Sciatic nerve (tissue), 2 donors: Measurements from ENCODE around the gene SHF. TPM values are rescaled to one million over a fixed set of nuclear protein-coding genes. Genes with fewer than 3 reads are reported as not detected.
"Not testable (repeated sequence)": the region's sequence is repeated elsewhere in the genome, so short reads cannot be mapped to it uniquely, and the experiment has no call there.

Experiments
- ATAC-seq: fragments of 200-7000 bp; cut with Tn5 transposase; one replicate; pipeline ENCODE4 v1.9.1; 2020; ENCODE audit warnings: mild to moderate bottlenecking, moderate library complexity
- DNase-seq: peaks from one replicate; pipeline ENCODE4 v3.0.0-alpha.2; 2020; ENCODE audit warnings: low spot score
- intact Hi-C: fragments of 100-400 bp; cut with DNase I; formaldehyde crosslinking; loops from one replicate; pipeline ENCODE4 v1.14.2; 2022
- total RNA-seq: library from RNA; stranded (reverse); fragmentation: NEBNext Ultra II Directional; extraction: Animal tissue kit (Norgen Biotek cat#: 25700); gene quantifications from one replicate; pipeline ENCODE4 v1.2.1, GENCODE V29; 2021
- donor health status: DM: no; HTN: no; CAD: no.
- donor health status: DM: no; HTN: no; CAD: no.

Gene SHF
- total RNA-seq, 1 donor from 2014 or later = 15.4 TPM

DNA sequence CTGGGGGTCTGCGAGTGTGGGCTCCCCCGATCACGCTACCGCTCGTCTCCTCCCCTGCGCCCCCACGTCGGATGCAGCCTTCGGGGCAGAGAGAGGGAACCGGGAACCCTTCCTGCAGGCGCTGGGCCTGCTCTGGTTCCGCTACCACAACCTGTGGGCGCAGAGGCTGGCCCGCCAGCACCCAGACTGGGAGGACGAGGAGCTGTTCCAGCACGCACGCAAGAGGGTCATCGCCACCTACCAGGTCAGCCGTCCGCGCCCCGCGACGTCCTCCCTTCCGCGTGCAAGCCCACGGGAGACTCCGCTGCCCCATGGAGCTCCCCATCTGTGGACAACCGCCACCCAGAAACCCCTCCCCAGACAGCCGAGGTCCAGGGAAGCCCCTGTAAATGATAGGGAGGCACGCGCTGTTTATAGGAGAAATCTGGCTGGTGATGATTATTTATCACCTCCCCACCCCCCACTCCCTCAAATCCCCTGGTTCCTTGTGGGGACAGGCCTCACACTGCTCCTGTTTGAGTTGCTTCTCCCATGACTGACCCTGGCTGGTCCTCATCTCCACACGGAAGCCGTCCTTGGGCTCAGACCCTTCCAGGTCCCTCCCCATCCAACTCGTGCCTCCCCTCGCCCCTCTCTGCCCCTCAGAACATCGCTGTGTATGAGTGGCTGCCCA lies 51.9 kb downstream of the SHF start:
- DNase-seq, ATAC-seq, intact Hi-C loops: not testable (repeated sequence)

DNA sequence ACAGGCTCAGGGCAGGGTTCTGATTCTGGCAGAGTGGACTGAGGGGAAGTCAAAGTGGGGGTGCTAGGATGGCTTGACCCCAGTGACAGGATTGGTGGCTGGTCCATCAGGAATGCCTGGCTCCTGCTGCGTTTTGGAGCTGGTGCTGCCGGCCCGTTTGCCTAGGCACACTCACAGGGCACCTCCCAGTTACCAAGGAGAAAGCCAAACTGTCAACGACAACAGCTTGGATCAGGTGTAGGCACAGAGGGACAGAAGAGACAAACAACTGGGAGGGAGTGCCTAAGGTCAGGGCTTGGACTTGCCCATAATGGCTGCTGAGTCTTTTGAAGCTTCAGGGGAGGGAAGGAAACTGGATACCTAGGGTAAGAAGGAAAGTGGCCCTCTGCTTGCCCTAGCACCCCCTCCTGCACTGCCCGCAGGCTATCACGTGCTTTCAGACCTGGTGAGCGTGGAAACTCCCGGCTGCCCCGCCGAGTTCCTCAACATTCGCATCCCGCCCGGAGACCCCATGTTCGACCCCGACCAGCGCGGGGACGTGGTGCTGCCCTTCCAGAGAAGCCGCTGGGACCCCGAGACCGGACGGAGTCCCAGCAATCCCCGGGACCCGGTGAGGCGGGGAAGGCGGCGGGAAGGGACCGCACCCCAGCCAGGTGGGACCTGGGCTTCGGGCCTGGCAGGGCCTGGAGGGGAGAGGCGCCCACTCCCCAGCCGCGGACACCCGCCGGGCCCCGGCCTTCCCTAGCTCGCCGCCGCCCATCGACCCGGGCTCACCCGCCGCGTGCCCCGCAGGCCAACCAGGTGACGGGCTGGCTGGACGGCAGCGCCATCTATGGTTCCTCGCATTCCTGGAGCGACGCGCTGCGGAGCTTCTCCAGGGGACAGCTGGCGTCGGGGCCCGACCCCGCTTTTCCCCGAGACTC lies 52.8 kb downstream of the SHF start:
- intact Hi-C loops = no loop called here
- ATAC-seq = peak; percentile 29
- DNase-seq = no peak

DNA sequence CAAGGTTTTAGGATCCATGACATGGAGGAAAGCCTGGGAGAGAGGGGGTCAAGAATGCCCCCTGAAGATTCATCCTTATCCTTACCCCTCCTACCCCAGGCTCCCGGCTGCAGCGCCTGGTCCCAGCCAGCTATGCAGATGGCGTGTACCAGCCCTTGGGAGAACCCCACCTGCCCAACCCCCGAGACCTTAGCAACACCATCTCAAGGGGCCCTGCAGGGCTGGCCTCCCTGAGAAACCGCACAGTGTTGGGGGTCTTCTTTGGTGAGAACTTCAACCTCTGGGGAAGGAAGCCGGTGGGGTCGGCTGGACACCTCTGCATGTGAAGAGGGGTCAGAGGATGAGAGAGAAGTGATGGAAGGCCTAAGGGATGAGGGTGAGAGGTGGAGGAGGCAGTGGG lies 53.7 kb downstream of the SHF start:
- ATAC-seq (no peak), DNase-seq (no peak)
- intact Hi-C loops = no loop called here

DNA sequence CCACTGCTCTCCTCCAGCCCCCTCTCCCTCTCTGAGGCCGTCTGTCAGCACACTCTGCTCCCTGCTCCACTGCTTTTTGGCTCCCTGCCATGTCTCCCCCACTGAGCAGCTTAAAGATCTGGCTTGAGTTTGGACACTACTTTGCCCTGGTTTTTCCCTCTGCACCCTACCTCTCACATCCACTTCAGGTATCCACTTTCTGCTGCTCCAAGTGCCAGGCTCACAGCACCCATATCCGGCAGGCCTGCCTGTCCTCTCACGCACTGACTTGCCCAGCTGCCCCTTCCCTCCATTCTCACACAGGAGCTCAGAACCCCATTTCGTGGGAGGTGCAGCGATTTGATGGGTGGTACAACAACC lies 54.2 kb downstream of the SHF start:
- intact Hi-C loops = no loop called here
- DNase-seq (no peak), ATAC-seq (no peak)

DNA sequence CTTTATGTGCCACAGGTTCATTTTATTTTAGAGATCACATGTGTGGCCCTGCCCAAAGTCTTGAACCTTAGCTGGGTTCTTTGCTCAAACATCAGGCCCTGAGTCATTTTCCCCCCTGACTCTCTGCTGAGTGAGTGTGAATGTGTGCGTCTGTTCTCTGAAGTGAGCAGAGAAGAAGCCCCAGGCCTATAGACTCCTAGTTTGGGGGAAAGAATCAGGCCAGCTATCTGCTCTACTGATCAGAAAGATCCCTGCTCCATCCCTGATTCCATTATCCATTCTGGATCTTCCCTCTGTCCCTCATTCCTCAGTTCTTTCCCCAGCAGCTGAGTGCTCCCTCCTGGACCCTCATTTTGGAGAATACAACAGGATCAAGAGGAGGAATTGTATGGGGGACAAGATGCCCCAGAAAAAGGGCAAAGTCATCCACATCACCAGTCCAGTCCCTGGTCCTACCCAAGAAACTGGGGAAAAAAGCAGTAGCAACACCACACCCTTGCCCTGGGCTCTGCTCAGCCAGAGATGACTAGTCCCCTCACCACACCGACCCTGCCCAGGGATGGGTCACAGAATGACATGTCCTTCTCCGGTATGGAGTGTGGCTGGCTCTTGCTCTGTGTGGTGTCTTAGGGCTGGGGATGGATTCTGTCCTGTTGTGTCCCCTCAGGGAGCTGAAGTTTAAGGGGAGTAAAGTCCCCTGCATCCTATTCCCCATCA lies 54.8 kb downstream of the SHF start:
- DNase-seq (no peak), ATAC-seq (no peak)
- intact Hi-C loops = no loop called here

DNA sequence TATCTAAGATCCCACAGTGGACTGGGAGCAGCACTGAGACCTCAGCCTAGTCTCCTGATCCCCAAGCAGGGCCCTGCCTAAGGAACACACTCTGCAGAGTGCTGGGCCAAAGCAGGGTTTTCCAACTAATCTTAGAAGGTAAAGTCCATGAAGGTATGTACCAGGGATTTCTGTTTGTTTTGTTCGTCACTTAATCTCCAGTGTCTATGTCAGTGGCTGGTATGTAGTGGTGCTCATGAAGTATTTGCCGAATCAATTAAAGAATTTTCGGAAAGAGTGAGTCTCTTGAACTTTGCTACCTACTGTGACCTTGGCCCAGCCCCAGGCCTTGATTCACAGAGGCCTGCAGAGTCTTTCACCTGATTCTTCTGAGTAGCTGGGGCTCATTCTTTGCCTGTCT lies 56.3 kb downstream of the SHF start:
- intact Hi-C loops = no loop called here
- ATAC-seq (no peak), DNase-seq (no peak)

DNA sequence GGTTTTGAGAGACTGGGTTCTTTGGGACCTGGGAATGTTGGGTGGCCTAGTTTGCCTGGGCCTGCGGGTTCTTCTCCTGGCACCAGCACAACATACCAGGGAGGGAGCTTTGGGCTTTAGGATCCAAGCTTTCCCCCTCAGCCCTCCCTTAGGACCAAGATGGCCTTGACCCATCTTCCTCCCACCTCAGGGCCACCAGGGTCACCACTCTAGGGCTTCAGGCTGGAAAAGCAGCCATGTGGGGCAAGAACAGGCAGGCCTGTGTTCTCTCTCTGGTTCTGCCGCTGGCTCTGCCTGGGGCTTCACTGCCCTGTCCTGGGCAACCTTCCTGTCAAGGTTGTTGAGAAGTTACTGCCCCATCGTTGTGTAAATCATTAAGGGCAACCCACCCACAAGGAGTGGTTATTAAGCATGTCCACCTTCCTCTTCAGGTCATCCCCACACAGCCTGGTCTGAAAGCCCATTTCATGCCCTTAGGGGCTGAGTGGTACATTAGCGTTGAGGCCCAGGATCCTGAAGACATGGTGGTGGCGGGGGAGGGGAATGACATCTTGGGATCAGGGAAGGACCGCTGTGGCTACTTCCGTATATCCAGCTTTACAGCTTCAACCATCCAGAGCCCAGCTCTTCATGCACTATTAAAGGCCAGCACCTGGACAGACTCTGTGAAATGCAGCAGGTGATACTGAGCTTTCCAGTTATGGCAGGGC lies 57.3 kb downstream of the SHF start:
- ATAC-seq (no peak), DNase-seq (no peak)
- intact Hi-C loops = no loop called here

DNA sequence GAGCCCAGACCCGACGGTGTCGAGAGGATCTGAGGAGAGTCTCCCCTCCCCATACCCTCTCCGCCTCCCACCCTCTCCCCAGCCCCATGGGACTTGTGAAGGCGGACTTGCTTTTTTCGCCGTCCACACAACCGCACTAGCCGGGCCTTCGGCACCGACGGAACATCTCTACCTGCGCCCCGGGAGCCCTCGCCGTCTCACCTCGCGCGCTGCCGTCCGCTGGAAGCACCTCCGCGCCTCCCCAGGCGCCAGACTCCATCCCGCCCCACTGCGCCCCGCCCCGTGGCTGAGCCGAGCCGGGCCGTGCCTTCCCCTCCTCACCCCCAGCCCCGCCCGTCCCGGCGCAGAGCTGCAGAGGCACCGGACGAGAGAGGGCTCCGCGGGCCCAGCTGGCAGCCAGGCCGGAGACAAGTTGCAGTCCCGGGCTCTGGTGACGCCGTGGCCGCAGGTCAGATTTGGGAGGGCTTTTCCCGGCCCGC lies 58.1 kb downstream of the SHF start, which contains the start of the genes DUOX1 and DUOXA1:
TSS of gene DUOX1 (plus strand) at position 344 of the 479 bp plus-strand sequence. CDS start 1,973 bp downstream, outside the sequence.
TSS of gene DUOXA1 (minus strand) at position 229 of the 479 bp plus-strand sequence. CDS start 6,865 bp downstream, outside the sequence.
- peak; percentile 74 for DNase-seq
- peak; percentile 80 for ATAC-seq
- intact Hi-C loops = no loop called here

DNA sequence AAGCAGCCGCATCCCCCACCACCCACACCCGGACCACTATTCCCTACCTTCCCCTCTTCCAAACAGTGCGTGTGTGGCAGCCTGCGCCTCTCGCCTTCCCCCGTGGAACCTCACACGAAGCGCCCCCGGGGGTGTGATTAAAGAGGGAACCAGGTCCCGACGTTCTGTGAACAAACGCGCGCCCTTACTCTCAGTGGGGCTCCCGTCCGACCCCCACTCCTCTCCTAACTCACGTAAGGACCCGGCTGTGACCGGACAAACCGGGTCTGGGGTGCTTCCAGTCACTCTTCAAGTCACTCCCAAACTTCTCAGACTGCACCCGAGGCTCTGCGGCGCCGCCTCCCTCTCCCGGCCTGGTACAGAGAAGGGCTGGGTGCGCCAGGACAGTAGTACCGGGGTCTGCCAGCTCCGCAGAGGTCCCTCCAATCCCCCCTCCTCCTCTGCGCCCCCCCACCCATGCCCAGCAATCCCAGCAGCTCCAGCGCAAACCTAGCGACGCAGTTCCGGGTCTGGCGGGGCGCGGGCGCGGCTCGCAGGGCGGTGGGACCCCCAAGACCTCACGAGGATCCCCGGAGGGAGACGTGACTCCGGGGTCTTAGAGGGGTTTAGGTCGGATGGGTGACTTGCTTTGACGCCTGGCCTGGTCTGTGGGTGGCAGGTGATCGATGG lies 58.7 kb downstream of the SHF start:
- intact Hi-C loops = no loop called here
- ATAC-seq = peak; percentile 53
- DNase-seq = no peak

DNA sequence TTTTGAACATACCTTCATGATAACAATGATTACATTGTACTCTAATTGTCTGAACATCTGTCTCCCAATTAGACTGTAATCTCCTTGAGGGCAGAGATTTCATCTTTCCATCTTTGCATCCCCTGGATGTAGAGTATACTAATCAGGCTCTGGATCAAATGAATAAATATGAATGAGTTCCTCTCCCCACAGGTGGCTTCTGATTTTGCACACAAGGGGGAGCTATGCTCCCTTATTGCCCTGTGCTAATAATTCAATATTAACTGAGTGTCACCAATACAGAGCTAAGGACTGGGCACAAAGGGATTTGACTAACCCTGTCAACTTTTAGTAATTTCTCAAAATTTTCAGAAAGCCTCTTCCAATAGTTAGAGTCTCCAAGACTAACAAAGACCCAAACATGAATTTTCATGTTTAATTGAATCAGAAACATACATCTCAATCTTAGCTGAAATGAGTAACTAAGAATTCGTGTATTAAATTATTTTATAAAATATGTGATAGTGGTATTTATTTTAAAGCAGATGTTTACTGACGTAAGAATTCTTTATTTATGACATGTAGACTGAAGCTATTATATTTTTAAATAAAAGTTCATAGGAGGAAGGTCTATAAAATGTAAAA lies 61.1 kb downstream of the SHF start:
- ATAC-seq (no peak), DNase-seq (no peak)
- intact Hi-C loops = no loop called here

DNA sequence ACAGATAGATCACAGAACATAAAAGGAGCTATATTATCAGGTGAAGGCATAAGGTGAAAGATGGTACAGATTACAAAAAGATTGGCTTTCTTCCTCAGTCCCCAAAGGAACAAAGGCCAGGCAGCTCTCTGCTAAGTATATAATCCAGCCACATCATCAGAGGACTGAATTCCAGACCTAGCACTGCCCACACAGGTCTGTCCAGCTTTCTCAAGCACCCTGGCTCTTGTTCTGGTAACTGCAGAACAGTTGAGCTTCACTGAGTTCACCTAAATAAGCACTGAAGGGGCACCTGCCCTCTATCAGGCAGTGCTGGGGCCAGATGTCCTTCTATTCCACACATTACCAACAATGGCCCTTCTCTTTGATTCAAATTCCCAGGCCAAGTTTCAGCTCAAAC lies 64.4 kb downstream of the SHF start:
- DNase-seq (no peak), ATAC-seq (no peak)
- intact Hi-C loops = no loop called here

DNA sequence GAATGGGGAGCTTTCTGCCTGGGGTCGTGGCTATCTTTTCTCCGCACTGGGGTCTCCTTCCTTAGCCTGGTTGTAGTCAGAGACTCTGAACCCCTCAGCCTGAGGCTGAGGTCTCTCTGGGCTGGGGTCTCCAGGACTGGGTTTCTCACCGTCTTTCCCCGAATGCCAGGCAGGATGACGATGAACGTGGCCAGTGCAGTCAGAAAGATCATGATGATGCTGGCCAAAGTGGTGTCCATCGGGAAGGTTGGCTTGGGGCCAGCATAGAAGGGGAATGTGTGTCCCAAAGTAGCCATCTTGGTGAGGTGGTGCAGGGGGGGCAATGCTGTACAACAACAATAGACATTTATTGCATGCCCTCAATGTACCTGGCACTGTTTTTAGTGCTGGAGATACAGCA lies 65.0 kb downstream of the SHF start:
- DNase-seq (no peak), ATAC-seq (no peak)
- intact Hi-C loops = no loop called here

DNA sequence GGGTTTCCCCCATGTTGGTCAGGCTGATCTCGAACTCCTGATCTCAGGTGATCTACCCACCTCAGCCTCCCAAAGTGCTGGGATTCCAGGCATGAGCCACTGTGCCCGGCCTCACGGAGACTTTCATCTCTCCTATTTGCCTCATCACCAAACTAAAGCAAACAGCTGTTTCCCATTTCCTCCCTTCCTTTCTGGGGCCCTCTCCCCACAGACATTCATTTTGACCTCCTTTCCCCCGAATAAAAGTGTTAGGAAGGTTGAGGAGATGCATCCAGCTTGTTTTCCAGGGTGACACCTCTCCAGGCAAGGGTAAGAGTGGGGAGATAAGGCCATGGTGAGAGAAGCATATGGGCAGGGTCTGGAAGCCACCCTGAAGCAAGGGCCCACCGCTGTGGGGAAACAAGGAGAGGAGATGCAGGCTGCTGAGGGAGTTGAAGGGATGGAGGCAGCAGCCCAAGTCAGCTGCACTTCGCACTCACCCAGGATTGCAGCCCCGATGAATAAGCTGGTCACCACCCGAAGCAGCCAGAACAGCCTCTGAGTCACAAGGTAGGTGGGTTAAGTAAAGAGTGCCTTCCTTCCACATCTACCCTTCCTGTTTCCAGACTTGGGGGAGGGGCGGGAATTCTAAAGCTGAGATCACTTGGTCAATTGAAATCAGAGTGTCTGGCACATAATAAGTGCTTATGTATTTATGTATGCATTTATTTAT lies 65.9 kb downstream of the SHF start:
- intact Hi-C loops = no loop called here
- ATAC-seq = no peak
- DNase-seq = no peak

DNA sequence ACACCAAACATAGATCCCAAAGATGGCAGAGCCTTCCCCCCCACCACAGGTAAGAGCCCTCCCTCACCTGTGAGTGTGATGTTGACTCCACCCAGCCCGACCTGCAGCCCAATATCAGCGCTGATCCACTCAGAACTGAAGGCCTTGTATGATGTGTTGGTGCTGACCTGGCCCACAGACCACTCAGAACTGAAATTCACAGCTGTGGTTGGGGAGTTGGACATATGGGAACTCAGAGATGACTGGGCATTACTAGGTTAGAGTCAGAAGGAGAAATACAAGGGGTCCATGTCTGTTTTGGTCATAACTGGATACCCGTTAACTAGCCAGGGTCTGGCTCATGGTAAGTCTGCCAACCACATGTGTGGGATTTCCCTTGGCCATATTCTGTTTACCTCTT lies 66.7 kb downstream of the SHF start:
- DNase-seq (no peak), ATAC-seq (no peak)
- intact Hi-C loops = no loop called here

DNA sequence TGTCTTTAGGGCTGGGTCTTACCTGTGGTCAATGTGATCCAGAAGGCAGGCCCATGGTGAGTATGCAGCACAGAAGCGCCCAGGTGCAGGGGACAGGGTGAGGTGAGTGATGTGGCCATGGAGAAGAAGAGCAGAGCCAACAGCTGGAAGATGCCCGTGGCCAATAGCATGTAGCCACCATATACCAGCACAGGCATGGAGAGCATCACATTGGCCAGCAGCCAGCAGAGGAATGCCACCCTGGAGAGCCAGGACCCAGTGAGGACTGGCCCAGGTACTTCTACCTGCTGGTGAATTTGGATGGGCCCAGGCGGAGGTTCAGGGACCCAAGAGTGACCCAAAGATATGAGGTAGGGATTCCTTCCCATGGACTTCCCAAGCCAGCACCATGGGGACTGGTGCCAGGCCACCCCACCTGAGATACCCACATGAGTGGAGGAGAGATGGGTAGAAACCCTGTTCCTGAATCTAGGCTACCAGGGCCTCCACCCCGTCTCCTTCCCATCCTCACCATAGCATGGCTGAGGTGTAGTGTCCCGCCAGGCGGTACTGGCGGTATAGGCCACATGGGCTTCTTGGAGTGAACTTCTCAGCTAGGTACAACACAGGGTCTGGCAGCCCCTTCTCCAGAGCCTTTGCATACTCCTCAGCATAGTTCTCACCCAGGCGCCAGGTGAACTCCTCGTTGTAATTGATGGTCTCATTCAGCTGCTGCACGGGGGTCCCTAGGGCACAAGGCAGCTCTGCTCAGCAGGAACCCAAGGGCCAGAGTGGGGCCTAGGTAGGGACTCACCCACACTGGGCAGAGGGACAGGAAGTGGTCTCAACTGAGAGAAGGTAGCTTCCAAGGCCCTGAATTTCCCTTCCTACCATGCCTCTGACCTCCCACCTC lies 67.4 kb downstream of the SHF start:
- no peak for DNase-seq
- intact Hi-C loops = no loop called here
- ATAC-seq = no peak

DNA sequence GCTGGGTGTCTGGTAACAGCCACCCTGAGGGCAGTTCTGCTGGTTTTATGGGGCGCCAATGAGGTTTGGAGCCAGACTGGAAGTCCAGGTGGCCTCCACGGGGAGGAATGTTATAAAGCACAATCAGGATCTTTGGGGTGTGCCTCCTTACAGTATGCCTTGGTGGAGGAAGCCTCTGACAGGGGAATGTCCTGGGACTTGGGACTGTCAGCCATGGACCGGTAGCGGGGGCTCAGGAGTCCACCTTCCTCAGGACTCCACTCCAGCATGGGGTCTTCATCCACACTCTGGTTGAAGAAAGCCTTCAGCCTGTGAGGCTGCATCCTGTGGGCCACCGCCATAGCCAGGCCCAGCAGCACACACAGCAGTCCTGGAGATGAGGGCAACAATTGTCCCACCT lies 68.8 kb downstream of the SHF start:
- intact Hi-C loops = no loop called here
- DNase-seq = no peak
- ATAC-seq = no peak
